ENCODE measurements around the gene SMARCAD1.

SMARCAD1 gene

GRCh38 chr4:94181815-94182214 lies 25.9 kb upstream of the SMARCAD1 start:
- Histone ChIP-seq H3K9me3 (ENCODE audit: severe bottlenecking) (no peaks in the 10 kb centered on the region), H3K27ac (no peak overlapping the region), H3K36me3 (no peaks in the 10 kb centered on the region), H3K4me3 (ENCODE audit: low read depth, low read length) (no peak overlapping the region), H3K27me3 (ENCODE audit: insufficient read depth, low read depth, severe bottlenecking) (no peaks in the 10 kb centered on the region)
- TF ChIP-seq CTCF (IDR thresholded peaks at IDR 0.05; ENCODE audit: low read depth, low read length) = no peak
- no peak for DNase-seq

- Histone ChIP-seq H3K27me3 (ENCODE audit: insufficient read depth, low read depth, severe bottlenecking) (no peaks in the 10 kb centered on the region), H3K36me3 (no peaks in the 10 kb centered on the region; the same call in 1 of the 2 replicates), H3K4me3 (ENCODE audit: low read depth, low read length) (no peak overlapping the region), H3K9me3 (ENCODE audit: severe bottlenecking) (no peaks in the 10 kb centered on the region), H3K27ac (no peak overlapping the region)
- DNase-seq = no peak
- TF ChIP-seq CTCF (IDR thresholded peaks at IDR 0.05; ENCODE audit: low read depth, low read length) = no peak
Observed at GRCh38 chr4:94202769-94203168, 4.9 kb upstream of the SMARCAD1 start.

- Histone ChIP-seq H3K27ac (peak overlapping the region; percentile 98), H3K4me3 (ENCODE audit: low read depth, low read length) (peak overlapping the region; percentile 87), H3K9me3 (ENCODE audit: severe bottlenecking) (no peaks in the 10 kb centered on the region), H3K36me3 (peaks cover 50% of the 10 kb centered on the region), H3K27me3 (ENCODE audit: insufficient read depth, low read depth, severe bottlenecking) (no peaks in the 10 kb centered on the region)
- TF ChIP-seq CTCF (IDR thresholded peaks at IDR 0.05; ENCODE audit: low read depth, low read length) = no peak
- DNase-seq = no peak
Observed at GRCh38 chr4:94208266-94208665, 601 bp downstream of the SMARCAD1 start.

- H3K27ac ChIP-seq = no peak overlapping the region
- TF ChIP-seq CTCF (IDR thresholded peaks at IDR 0.05; ENCODE audit: low read depth, low read length) = no peak
- no peak for DNase-seq
- H3K4me3 ChIP-seq (ENCODE audit: low read depth, low read length) = peak overlapping the region; percentile 87; the same call in 1 of the 2 replicates
- H3K27me3 ChIP-seq (ENCODE audit: insufficient read depth, low read depth, severe bottlenecking) = no peaks in the 10 kb centered on the region
- peaks cover 56% of the 10 kb centered on the region for H3K36me3 ChIP-seq
- no peaks in the 10 kb centered on the region for H3K9me3 ChIP-seq (ENCODE audit: severe bottlenecking)
Observed at GRCh38 chr4:94208918-94209317, 1.3 kb downstream of the SMARCAD1 start.

DNA sequence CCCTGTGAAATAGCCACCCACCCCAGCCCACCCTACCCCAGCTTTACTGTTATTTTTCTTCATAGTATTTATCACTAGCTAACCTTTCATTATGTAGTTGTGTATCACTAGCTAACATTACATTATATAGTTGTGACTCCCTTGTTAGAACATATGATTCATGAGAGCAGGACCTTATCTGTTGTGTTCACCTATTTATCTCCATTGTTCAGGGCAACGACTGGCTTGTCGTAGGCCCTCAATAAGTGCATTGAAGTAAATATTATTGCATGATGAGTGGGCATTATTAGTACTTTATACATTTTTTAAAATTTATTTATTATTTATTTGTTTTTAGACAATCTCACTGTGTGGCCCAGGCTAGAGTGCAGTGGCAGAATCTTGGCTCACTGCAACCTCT lies 4.2 kb downstream of the SMARCAD1 start:
- peaks cover 84% of the 10 kb centered on the region for H3K36me3 ChIP-seq
- TF ChIP-seq CTCF (IDR thresholded peaks at IDR 0.05; ENCODE audit: low read depth, low read length) = no peak
- no peak overlapping the region for H3K4me3 ChIP-seq (ENCODE audit: low read depth, low read length)
- DNase-seq = no peak
- H3K9me3 ChIP-seq (ENCODE audit: severe bottlenecking) = no peaks in the 10 kb centered on the region
- H3K27ac ChIP-seq = no peak overlapping the region
- no peaks in the 10 kb centered on the region for H3K27me3 ChIP-seq (ENCODE audit: insufficient read depth, low read depth, severe bottlenecking)

DNA sequence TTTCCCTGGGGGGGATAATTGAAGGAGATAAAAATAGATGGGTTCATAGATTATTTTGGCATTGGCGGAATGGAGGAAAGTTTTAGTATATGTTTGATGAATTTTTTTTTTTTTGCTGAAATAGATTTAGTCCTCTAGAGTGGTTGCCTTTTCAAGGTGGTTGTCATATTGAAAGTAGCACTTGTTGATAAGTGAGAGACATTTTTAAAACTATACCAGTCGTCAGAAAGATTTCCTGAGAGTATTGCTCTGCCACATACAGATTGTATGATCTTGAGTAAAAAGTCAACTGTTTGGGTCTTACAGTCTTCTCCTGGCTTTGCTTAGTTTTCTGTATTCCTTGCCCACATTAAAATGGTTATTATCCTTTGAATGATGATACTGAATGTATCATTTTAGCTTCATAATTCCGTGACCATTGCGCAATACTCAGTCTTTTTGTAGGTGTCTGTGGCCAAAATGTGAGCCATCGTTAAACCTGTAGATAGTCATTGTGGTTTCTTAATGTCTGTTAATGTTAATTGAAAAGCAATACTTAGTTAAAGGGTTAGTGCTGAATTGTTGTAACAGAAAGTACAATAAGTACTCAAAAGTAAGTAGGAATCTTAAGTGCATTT lies 7.1 kb downstream of the SMARCAD1 start:
- TF ChIP-seq CTCF (IDR thresholded peaks at IDR 0.05; ENCODE audit: low read depth, low read length) = no peak
- Histone ChIP-seq H3K9me3 (ENCODE audit: severe bottlenecking) (no peaks in the 10 kb centered on the region), H3K36me3 (peaks cover 96% of the 10 kb centered on the region), H3K4me3 (ENCODE audit: low read depth, low read length) (no peak overlapping the region), H3K27ac (no peak overlapping the region), H3K27me3 (ENCODE audit: insufficient read depth, low read depth, severe bottlenecking) (no peaks in the 10 kb centered on the region)
- no peak for DNase-seq

Data from WERI-Rb-1 (cell line).